EL (cell line): ENCODE measurements around the gene GNS.
A peak's percentile ranks its signal among the peaks of the same experiment; 100 is the strongest.
"Not testable (repeated sequence)": the region's sequence is repeated elsewhere in the genome, so short reads cannot be mapped to it uniquely, and the experiment has no call there.

Experiments used
- DNase-seq: peaks from one replicate; pipeline ENCODE4 v3.0.0-alpha.2; 2016

Gene GNS

GRCh38 chr12:64779354-64779974 is 20.3 kb upstream of the GNS start:
- no peak for DNase-seq

GRCh38 chr12:64775147-64775736 is 16.0 kb upstream of the GNS start:
- DNase-seq = not testable (repeated sequence)

GRCh38 chr12:64773386-64773785 is 14.2 kb upstream of the GNS start:
- no peak for DNase-seq

GRCh38 chr12:64767495-64767894 is 8.3 kb upstream of the GNS start:
- DNase-seq = no peak

GRCh38 chr12:64760808-64761573 is 1.8 kb upstream of the GNS start:
- no peak for DNase-seq

GRCh38 chr12:64757771-64758170 is 1.4 kb downstream of the GNS start:
- no peak for DNase-seq

GRCh38 chr12:64756376-64756775 is 2.8 kb downstream of the GNS start:
- DNase-seq = no peak

- no peak for DNase-seq
Observed at GRCh38 chr12:64753427-64753826, 5.8 kb downstream of the GNS start.

GRCh38 chr12:64752833-64753238 is 6.4 kb downstream of the GNS start:
- DNase-seq = no peak

GRCh38 chr12:64752032-64752431 is 7.2 kb downstream of the GNS start:
- no peak for DNase-seq

GRCh38 chr12:64749461-64750200 is 9.6 kb downstream of the GNS start:
- DNase-seq = no peak

- no peak for DNase-seq
Observed at GRCh38 chr12:64747695-64748094, 11.5 kb downstream of the GNS start.

GRCh38 chr12:64746663-64747062 is 12.5 kb downstream of the GNS start:
- DNase-seq = peak; percentile 38

GRCh38 chr12:64745980-64746379 is 13.2 kb downstream of the GNS start:
- no peak for DNase-seq

- DNase-seq = no peak
Observed at GRCh38 chr12:64745259-64745807, 13.9 kb downstream of the GNS start.

GRCh38 chr12:64744422-64745258 is 14.6 kb downstream of the GNS start:
- peak; percentile 21 for DNase-seq

GRCh38 chr12:64743206-64743605 is 16.0 kb downstream of the GNS start:
- no peak for DNase-seq

- no peak for DNase-seq
Observed at GRCh38 chr12:64742416-64742815, 16.8 kb downstream of the GNS start.

- DNase-seq = no peak
Observed at GRCh38 chr12:64740646-64741045, 18.6 kb downstream of the GNS start.

- DNase-seq = peak; percentile 67
Observed at GRCh38 chr12:64739778-64740177, 19.4 kb downstream of the GNS start.

- no peak for DNase-seq
Observed at GRCh38 chr12:64737539-64737938, 21.7 kb downstream of the GNS start.

- no peak for DNase-seq
Observed at GRCh38 chr12:64736771-64737170, 22.4 kb downstream of the GNS start.
